H9 (cell line): Measurements from ENCODE around the gene MYO5B. TPM values are rescaled to one million over a fixed set of nuclear protein-coding genes. Genes with fewer than 3 reads are reported as not detected.

Source experiments
- DNase-seq: peaks from one replicate; pipeline ENCODE4 v3.0.0-alpha.2; 2017
- H2AFZ ChIP-seq: one replicate; pipeline ENCODE4 v1.6.1; 2013; ENCODE audit warnings: mild to moderate bottlenecking, low read length, control low read depth, moderate library complexity
- H2AK5ac ChIP-seq: 2 replicates; pipeline ENCODE4 v1.6.1; 2013; ENCODE audit warnings: low read length, control low read depth, mixed read lengths; ENCODE audit not compliant: insufficient read length
- H2BK120ac ChIP-seq: one replicate; pipeline ENCODE4 v1.6.1; 2013; ENCODE audit warnings: low read depth, mild to moderate bottlenecking, low read length, control low read depth, inconsistent platforms; ENCODE audit not compliant: poor library complexity, severe bottlenecking
- H2BK12ac ChIP-seq: 2 replicates; pipeline ENCODE4 v1.6.1; 2013; ENCODE audit warnings: low read length, control low read depth, mixed read lengths, low read depth; ENCODE audit not compliant: insufficient read length
- H2BK15ac ChIP-seq: 2 replicates; pipeline ENCODE4 v1.6.1; 2013; ENCODE audit warnings: low read depth, low read length, control low read depth
- H2BK20ac ChIP-seq: one replicate; pipeline ENCODE4 v1.6.1; 2013; ENCODE audit warnings: low read depth, mild to moderate bottlenecking, low read length, control low read depth, inconsistent platforms; ENCODE audit not compliant: poor library complexity, severe bottlenecking
- H2BK5ac ChIP-seq: 2 replicates; pipeline ENCODE4 v1.6.1; 2013; ENCODE audit warnings: low read length, control low read depth, mixed read lengths; ENCODE audit not compliant: insufficient read length
- H3K14ac ChIP-seq: 2 replicates; pipeline ENCODE4 v1.6.1; 2013; ENCODE audit warnings: low read length, control low read depth; ENCODE audit not compliant: insufficient read depth
- H3K18ac ChIP-seq: 2 replicates; pipeline ENCODE4 v1.6.1; 2013; ENCODE audit warnings: low read depth, mild to moderate bottlenecking, mixed read lengths, low read length, control low read depth; ENCODE audit not compliant: insufficient read length
- H3K23ac ChIP-seq: 2 replicates; pipeline ENCODE4 v1.6.1; 2013; ENCODE audit warnings: low read length, control low read depth, mixed read lengths, low read depth; ENCODE audit not compliant: insufficient read length
- H3K23me2 ChIP-seq: 2 replicates; pipeline ENCODE4 v1.6.1; 2013; ENCODE audit warnings: low read depth, mild to moderate bottlenecking, mixed read lengths, low read length, control low read depth; ENCODE audit not compliant: insufficient read length, poor library complexity, severe bottlenecking
- H3K27ac ChIP-seq: 2 replicates; pipeline ENCODE4 v1.5.1; 2013; ENCODE audit warnings: low read length, control low read depth, mixed read lengths, low read depth; ENCODE audit not compliant: insufficient read length
- H3K27me3 ChIP-seq: 2 replicates; pipeline ENCODE4 v1.6.1; 2013; ENCODE audit warnings: low read length, control low read depth, inconsistent platforms; ENCODE audit not compliant: insufficient read depth
- H3K4ac ChIP-seq: 2 replicates; pipeline ENCODE4 v1.6.1; 2013; ENCODE audit warnings: low read depth, mild to moderate bottlenecking, control low read depth, inconsistent platforms, low read length, moderate library complexity
- H3K4me1 ChIP-seq: 2 replicates; pipeline ENCODE4 v1.6.1; 2013; ENCODE audit warnings: low read length, control low read depth, inconsistent platforms; ENCODE audit not compliant: insufficient read depth
- H3K4me2 ChIP-seq: 2 replicates; pipeline ENCODE4 v1.6.1; 2013; ENCODE audit warnings: low read length, control low read depth, mixed read lengths; ENCODE audit not compliant: insufficient read length, insufficient read depth
- H3K56ac ChIP-seq: 2 replicates; pipeline ENCODE4 v1.6.1; 2013; ENCODE audit warnings: low read depth, mild to moderate bottlenecking, mixed read lengths, low read length, control low read depth; ENCODE audit not compliant: insufficient read length
- H3K79me1 ChIP-seq: 2 replicates; pipeline ENCODE4 v1.6.1; 2013; ENCODE audit warnings: low read depth, mild to moderate bottlenecking, moderate library complexity, low read length, control low read depth, inconsistent platforms; ENCODE audit not compliant: insufficient read depth, poor library complexity, severe bottlenecking
- H3K79me2 ChIP-seq: 2 replicates; pipeline ENCODE4 v1.6.1; 2013; ENCODE audit warnings: low read length, control low read depth, inconsistent platforms; ENCODE audit not compliant: insufficient read depth
- H3K9ac ChIP-seq: 2 replicates; pipeline ENCODE4 v1.6.1; 2013; ENCODE audit warnings: low read length, control low read depth, mixed read lengths; ENCODE audit not compliant: insufficient read length; ENCODE audit errors: extremely low read depth
- H3K9me3 ChIP-seq: one replicate; pipeline ENCODE4 v1.6.1; 2013; ENCODE audit warnings: low read depth, low read length, inconsistent platforms; ENCODE audit not compliant: control insufficient read depth
- H3T11ph ChIP-seq: one replicate; pipeline ENCODE4 v1.6.1; 2013; ENCODE audit warnings: mild to moderate bottlenecking, low read length, control low read depth, inconsistent platforms
- H4K20me1 ChIP-seq: one replicate; pipeline ENCODE4 v1.6.1; 2013; ENCODE audit not compliant: control insufficient read depth, insufficient read length, insufficient read depth
- H4K5ac ChIP-seq: 2 replicates; pipeline ENCODE4 v1.6.1; 2013; ENCODE audit warnings: low read depth, mild to moderate bottlenecking, mixed read lengths, low read length, control low read depth; ENCODE audit not compliant: insufficient read length
- H4K8ac ChIP-seq: replicated peaks from 2 replicates; pipeline ENCODE4 v1.6.1; 2013; ENCODE audit warnings: low read length, control low read depth, mixed read lengths, low read depth; ENCODE audit not compliant: insufficient read length
- H4K91ac ChIP-seq: 2 replicates; pipeline ENCODE4 v1.6.1; 2013; ENCODE audit warnings: low read depth, mild to moderate bottlenecking, moderate library complexity, mixed read lengths, low read length, control low read depth; ENCODE audit not compliant: insufficient read length
- H3K27ac Mint-ChIP-seq, 3 experiments: 2 replicates in 2 of 3; 3 replicates in 1 of 3; pipeline ENCODE4 v1.8.0; 2020 to 2021; ENCODE audit warnings: mixed read lengths in 3 of 3, mild to moderate bottlenecking in 1 of 3, moderate library complexity in 1 of 3
- H3K27me3 Mint-ChIP-seq: 2 replicates; pipeline ENCODE4 v1.8.0; 2021; ENCODE audit warnings: low read depth, mild to moderate bottlenecking, moderate library complexity, mixed read lengths
- H3K36me3 Mint-ChIP-seq, 3 experiments: 2 replicates in 2 of 3; 3 replicates in 1 of 3; pipeline ENCODE4 v1.8.0; 2020 to 2021; ENCODE audit warnings: low read depth in 3 of 3, mixed read lengths in 3 of 3; ENCODE audit not compliant: insufficient read depth in 1 of 3
- H3K4me1 Mint-ChIP-seq, 2 experiments: 2 replicates each; pipeline ENCODE4 v1.8.0; 2020; ENCODE audit warnings: mixed read lengths in 2 of 2
- H3K4me3 Mint-ChIP-seq, 2 experiments: 2 replicates in 1 of 2; 3 replicates in 1 of 2; pipeline ENCODE4 v1.8.0; 2020 to 2021; ENCODE audit warnings: mild to moderate bottlenecking in 2 of 2, mixed read lengths in 2 of 2, moderate library complexity in 1 of 2
- H3K9me3 Mint-ChIP-seq, 2 experiments: 2 replicates in 1 of 2; 3 replicates in 1 of 2; pipeline ENCODE4 v1.8.0; 2020; ENCODE audit warnings: mild to moderate bottlenecking in 2 of 2, mixed read lengths in 2 of 2, moderate library complexity in 1 of 2
- WGBS: extraction: QIAGEN DNeasy Blood & Tissue Kit; methylation state at CpG from one replicate; pipeline ENCODE4 v1.1.7; 2013; ENCODE audit warnings: missing lambda C conversion rate, low lambda C conversion rate, mixed read lengths; ENCODE audit not compliant: insufficient read length; ENCODE audit errors: extremely low coverage; 5-methylcytosine and 5-hydroxymethylcytosine counted together
- total RNA-seq: library from RNA; stranded (reverse); gene quantifications from 2 replicates; pipeline ENCODE4 v1.2.1, GENCODE V29; 2021
- TF ChIP-seq, protein P1 (sequence below): fragments of 200-600 bp; sonication (generic); conservative IDR thresholded peaks from 3 replicates; pipeline ENCODE4 v1.8.0; 2021; ENCODE audit warnings: antibody characterized with exemption, mild to moderate bottlenecking

Gene MYO5B
- total RNA-seq, 1 experiment from 2014 or later: 9.3 TPM

GRCh38 chr18:50055488-50055887 lies 139.5 kb downstream of the MYO5B start:
- Histone ChIP-seq H3K79me1 (no peaks in the 10 kb centered on the region), H2BK5ac (no peak overlapping the region), H3T11ph (no peak overlapping the region), H3K79me2 (no peaks in the 10 kb centered on the region), H2BK12ac (no peak overlapping the region), H2AFZ (no peak overlapping the region), H3K14ac (no peak overlapping the region), H3K9ac (no peak overlapping the region), H3K18ac (no peak overlapping the region), H3K56ac (no peak overlapping the region), H4K8ac (no peak overlapping the region), H4K91ac (no peak overlapping the region), H3K9me3 (no peaks in the 10 kb centered on the region), H2BK20ac (no peak overlapping the region), H2AK5ac (no peak overlapping the region), H2BK15ac (no peak overlapping the region), H3K4me2 (no peak overlapping the region), H3K4ac (no peak overlapping the region), H2BK120ac (no peak overlapping the region), H3K27ac (no peak overlapping the region), H4K20me1 (no peaks in the 10 kb centered on the region), H3K4me1 (no peaks in the 10 kb centered on the region), H3K27me3 (no peaks in the 10 kb centered on the region), H4K5ac (no peak overlapping the region), H3K23ac (no peak overlapping the region), H3K23me2 (no peaks in the 10 kb centered on the region)
- H3K27me3 Mint-ChIP-seq: peaks cover 2% of the 10 kb centered on the region; the same call in 1 of the 2 replicates
- DNase-seq: no peak
- H3K9me3 Mint-ChIP-seq: no peaks in the 10 kb centered on the region
- no CpG with 5 or more reads among the region's 4 CpGs for WGBS
- TF ChIP-seq, protein P1, sequence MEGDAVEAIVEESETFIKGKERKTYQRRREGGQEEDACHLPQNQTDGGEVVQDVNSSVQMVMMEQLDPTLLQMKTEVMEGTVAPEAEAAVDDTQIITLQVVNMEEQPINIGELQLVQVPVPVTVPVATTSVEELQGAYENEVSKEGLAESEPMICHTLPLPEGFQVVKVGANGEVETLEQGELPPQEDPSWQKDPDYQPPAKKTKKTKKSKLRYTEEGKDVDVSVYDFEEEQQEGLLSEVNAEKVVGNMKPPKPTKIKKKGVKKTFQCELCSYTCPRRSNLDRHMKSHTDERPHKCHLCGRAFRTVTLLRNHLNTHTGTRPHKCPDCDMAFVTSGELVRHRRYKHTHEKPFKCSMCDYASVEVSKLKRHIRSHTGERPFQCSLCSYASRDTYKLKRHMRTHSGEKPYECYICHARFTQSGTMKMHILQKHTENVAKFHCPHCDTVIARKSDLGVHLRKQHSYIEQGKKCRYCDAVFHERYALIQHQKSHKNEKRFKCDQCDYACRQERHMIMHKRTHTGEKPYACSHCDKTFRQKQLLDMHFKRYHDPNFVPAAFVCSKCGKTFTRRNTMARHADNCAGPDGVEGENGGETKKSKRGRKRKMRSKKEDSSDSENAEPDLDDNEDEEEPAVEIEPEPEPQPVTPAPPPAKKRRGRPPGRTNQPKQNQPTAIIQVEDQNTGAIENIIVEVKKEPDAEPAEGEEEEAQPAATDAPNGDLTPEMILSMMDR: no peak
- no peak overlapping the region for H3K27ac Mint-ChIP-seq
- no peak overlapping the region for H3K4me3 Mint-ChIP-seq
- 0 out of 4 replicates have a peak, but pooled peaks cover 0 to 2% of the 10 kb centered on the region in 2 experiments for H3K4me1 Mint-ChIP-seq
- no peaks in the 10 kb centered on the region; a peak in 1 of 7 replicates for H3K36me3 Mint-ChIP-seq
